A549 (cell line): ENCODE results near the gene PRDX5. TPM values are rescaled to one million over a fixed set of nuclear protein-coding genes. Genes with fewer than 3 reads are reported as not detected.

Experiments
- ATAC-seq, 2 experiments: fragments of 200-7000 bp in 1 of 2; fragments of >200 bp in 1 of 2; cut with Nextera tagmentation in 1 of 2; cut with Tn5 transposase in 1 of 2; 3 replicates each; pipeline versions ENCODE4 v1.8.0 to v1.9.1; 2018 to 2020; ENCODE audit warnings: mild to moderate bottlenecking in 1 of 2, moderate library complexity in 1 of 2
- CTCF ChIA-PET: fragments of 300-600 bp; sonication (Branson Sonifier 250); formaldehyde crosslinking; extraction: SDS; loops from one replicate; lab custom pipeline; 2021; ENCODE audit warnings: antibody characterized with exemption, inconsistent platforms; lab: Yijun Ruan, JAX
- POLR2A ChIA-PET: fragments of 350-600 bp; formaldehyde crosslinking; extraction: SDS; loops from one replicate; lab custom pipeline; 2021; ENCODE audit warnings: antibody characterized with exemption, inconsistent platforms; lab: Yijun Ruan, JAX
- DNase-seq, 2 experiments: peaks; one replicate each; pipeline versions ENCODE4 v3.0.0 to v3.0.0-alpha.2; 2011 to 2016; ENCODE audit warnings: low read depth in 1 of 2, low spot score in 1 of 2
- FAIRE-seq: peaks from 2 replicates; lab custom pipeline; 2011; peaks lifted over from hg19 to GRCh38; lab: Jason Lieb, UNC
- H3K27ac ChIP-seq, 2 experiments: fragments of >200 bp; sonication (Bioruptor Twin); formaldehyde crosslinking; 3 replicates each; pipeline ENCODE4 v1.5.1; 2016 to 2017
- H3K4me1 ChIP-seq: fragments of >200 bp; sonication (Bioruptor Twin); formaldehyde crosslinking; 3 replicates; pipeline ENCODE4 v1.6.1; 2016
- H3K4me2 ChIP-seq: fragments of >200 bp; sonication (Bioruptor Twin); formaldehyde crosslinking; 3 replicates; pipeline ENCODE4 v1.6.1; 2016
- H3K4me3 ChIP-seq: fragments of >200 bp; sonication (Bioruptor Twin); formaldehyde crosslinking; 3 replicates; pipeline ENCODE4 v1.5.1; 2016
- H3K9me3 ChIP-seq: fragments of >200 bp; sonication (Bioruptor Twin); formaldehyde crosslinking; 3 replicates; pipeline ENCODE4 v1.6.1; 2016
- ATOH8 ChIP-seq: fragments of 250-450 bp; sonication (Bioruptor Pico); IDR thresholded peaks from 2 replicates; pipeline ENCODE4 v1.5.0; 2020; ENCODE audit warnings: low read depth, mild to moderate bottlenecking, moderate library complexity
- BHLHE40 ChIP-seq: IDR thresholded peaks from 2 replicates; pipeline ENCODE4 v1.6.1; 2012; ENCODE audit warnings: low read depth, low read length, inconsistent platforms
- CHD2 ChIP-seq: fragments of 150-350 bp; IDR thresholded peaks from 2 replicates; pipeline ENCODE4 v1.6.1; 2014; ENCODE audit warnings: low read length; ENCODE audit not compliant: partially characterized antibody
- CTCF ChIP-seq: fragments of >200 bp; sonication (Bioruptor Twin); formaldehyde crosslinking; IDR thresholded peaks from 3 replicates; pipeline ENCODE4 v1.5.1; 2016
- E2F6 ChIP-seq: IDR thresholded peaks from 2 replicates; pipeline ENCODE4 v1.6.1; 2012; ENCODE audit warnings: low read depth, borderline replicate concordance
- ESRRA ChIP-seq: fragments of 150-350 bp; IDR thresholded peaks from 2 replicates; pipeline ENCODE4 v1.6.1; 2014; ENCODE audit warnings: mild to moderate bottlenecking, low read length, borderline replicate concordance
- FOSB ChIP-seq: fragments of 250-450 bp; sonication (Bioruptor Pico); IDR thresholded peaks from 2 replicates; pipeline ENCODE4 v1.5.0; 2020; ENCODE audit warnings: mild to moderate bottlenecking, moderate library complexity
- FOSL2 ChIP-seq, 2 experiments: fragments of 450-650 bp in 1 of 2; fragments of >200 bp in 1 of 2; sonication (Bioruptor Twin) in 1 of 2; formaldehyde crosslinking; IDR thresholded peaks; 2 replicates each; pipeline versions ENCODE4 v1.5.0 to v1.6.1; 2016 to 2020; ENCODE audit warnings: mild to moderate bottlenecking in 1 of 2, moderate library complexity in 1 of 2
- GATA3 ChIP-seq: IDR thresholded peaks from 2 replicates; pipeline ENCODE4 v1.6.1; 2012; ENCODE audit warnings: borderline replicate concordance
- HDAC2 ChIP-seq: fragments of 200-600 bp; sonication (generic); IDR thresholded peaks from 2 replicates; pipeline ENCODE4 v1.6.1; 2016
- HEYL ChIP-seq: fragments of 250-450 bp; sonication (Bioruptor Pico); IDR thresholded peaks from 2 replicates; pipeline ENCODE4 v1.8.0; 2021; ENCODE audit warnings: mild to moderate bottlenecking, moderate library complexity
- JUN ChIP-seq, 2 experiments: fragments of >200 bp; sonication (Bioruptor Twin); formaldehyde crosslinking; IDR thresholded peaks; 2 replicates in 1 of 2; 3 replicates in 1 of 2; pipeline ENCODE4 v1.6.1; 2016 to 2017
- JUNB ChIP-seq: fragments of >200 bp; sonication (Bioruptor Twin); formaldehyde crosslinking; IDR thresholded peaks from 2 replicates; pipeline ENCODE4 v1.6.1; 2016
- MAFK ChIP-seq: fragments of 450-650 bp; IDR thresholded peaks from 2 replicates; pipeline ENCODE4 v1.6.1; 2014; ENCODE audit not compliant: partially characterized antibody
- MAX ChIP-seq: IDR thresholded peaks from 2 replicates; pipeline ENCODE4 v1.6.1; 2012
- MAZ ChIP-seq: fragments of 150-350 bp; IDR thresholded peaks from 2 replicates; pipeline ENCODE4 v1.6.1; 2014; ENCODE audit warnings: antibody characterized with exemption, low read depth, low read length, borderline replicate concordance
- MYC ChIP-seq: IDR thresholded peaks from 2 replicates; pipeline ENCODE4 v1.6.1; 2012; ENCODE audit warnings: mild to moderate bottlenecking, inconsistent platforms, low read length, improper control_type of control experiment, borderline replicate concordance
- NFE2L2 ChIP-seq: fragments of 150-350 bp; conservative IDR thresholded peaks from 2 replicates; pipeline ENCODE4 v1.6.1; 2014; ENCODE audit warnings: low read length
- NPAS2 ChIP-seq: fragments of 250-450 bp; sonication (Bioruptor Pico); IDR thresholded peaks from 2 replicates; pipeline ENCODE4 v1.8.0; 2022; ENCODE audit warnings: mild to moderate bottlenecking, moderate library complexity, borderline replicate concordance
- PHF8 ChIP-seq: fragments of 200-600 bp; sonication (generic); IDR thresholded peaks from 2 replicates; pipeline ENCODE4 v1.6.1; 2016; ENCODE audit warnings: low read depth, mild to moderate bottlenecking, antibody characterized with exemption, moderate library complexity, borderline replicate concordance
- POLR2A ChIP-seq: IDR thresholded peaks from 2 replicates; pipeline ENCODE4 v1.6.1; 2012; ENCODE audit warnings: mild to moderate bottlenecking, low read length
- RAD21 ChIP-seq, 2 experiments: fragments of >200 bp in 1 of 2; sonication (Bioruptor Twin) in 1 of 2; formaldehyde crosslinking in 1 of 2; IDR thresholded peaks in 1 of 2; conservative IDR thresholded peaks in 1 of 2; 2 replicates in 1 of 2; 3 replicates in 1 of 2; pipeline ENCODE4 v1.6.1; 2012 to 2018; ENCODE audit warnings: inconsistent platforms in 1 of 2
- SMC3 ChIP-seq: fragments of >200 bp; sonication (Bioruptor Twin); formaldehyde crosslinking; IDR thresholded peaks from 3 replicates; pipeline ENCODE4 v1.6.1; 2018; ENCODE audit warnings: inconsistent platforms
- SREBF2 ChIP-seq: fragments of 450-650 bp; IDR thresholded peaks from 2 replicates; pipeline ENCODE4 v1.6.1; 2014; ENCODE audit warnings: mild to moderate bottlenecking, moderate library complexity
- USF2 ChIP-seq: fragments of 450-650 bp; IDR thresholded peaks from 2 replicates; pipeline ENCODE4 v1.6.1; 2014; ENCODE audit warnings: antibody characterized with exemption
- WGBS: methylation state at CpG from one replicate; pipeline ENCODE4 v1.1.6; 2017; ENCODE audit errors: missing lambda C conversion rate; 5-methylcytosine and 5-hydroxymethylcytosine counted together
- polyA plus RNA-seq, 4 experiments: library from polyadenylated mRNA; depleted of rRNA in 3 of 4; stranded (reverse); fragments of >200 nt; fragmentation: RNase III in 1 of 4; extraction: RNeasy Plus Mini Kit Qiagen cat#74134 plus additional on column Dnase treatment in 1 of 4; gene quantifications; 2 replicates in 3 of 4; 3 replicates in 1 of 4; pipeline ENCODE4 v1.2.3, GENCODE V29; 2011 to 2017

PRDX5 gene
- polyA plus RNA-seq, 2 of the 4 experiments (the other 2 are of a cell fraction) = 377 to 491 TPM

GRCh38 chr11:64304316-64305072 lies 13.4 kb upstream of the PRDX5 start:
- FAIRE-seq = no peak

More at GRCh38 chr11:64304316-64305072, 13.4 kb upstream of the PRDX5 start:
- peak; percentile 59 to 80 for ATAC-seq
- H3K27ac ChIP-seq = peak overlapping the region; percentile 79 to 92
- TF ChIP-seq ESRRA (peak; percentile 100), SMC3 (peak; percentile 67; the same call in 2 of the 3 replicates), HEYL (CRISPR knock-in tag) (no peak), HDAC2 (no peak), MYC (0 out of 2 replicates have a peak, but pooled peaks have one; percentile 25), CTCF (peak; percentile 88), FOSL2 (IDR thresholded peaks at IDR 0.05) (no peak), FOSL2 (CRISPR knock-in tag; IDR thresholded peaks at IDR 0.05) (peak; percentile 30; the same call in 1 of the 2 replicates), MAX (peak; percentile 87), PHF8 (peak; percentile 33; the same call in 1 of the 2 replicates), JUNB (no peak), NPAS2 (CRISPR knock-in tag) (peak; percentile 62), MAZ (no peak), BHLHE40 (peak; percentile 55; the same call in 1 of the 2 replicates), SREBF2 (no peak; the same call in 1 of the 2 replicates), GATA3 (no peak), MAFK (no peak), FOSB (no peak), E2F6 (0 out of 2 replicates have a peak, but pooled peaks have one; percentile 57), POLR2A (peak; percentile 42; the same call in 1 of the 2 replicates), CHD2 (no peak), JUN (IDR thresholded peaks at IDR 0.05) (0 out of 5 replicates have a peak, but pooled peaks have one; percentile 35 to 55), RAD21 (conservative IDR thresholded peaks at IDR 0.05 in 1 of 2, IDR thresholded peaks at IDR 0.05 in 1 of 2) (peak; percentile 53 to 56), USF2 (peak; percentile 67), NFE2L2 (no peak; the same call in 1 of the 2 replicates), ATOH8 (CRISPR knock-in tag) (no peak)
- TF ChIP-seq, all 56 proteins: peak for 14
- peak; percentile 94 to 96 for DNase-seq
- Histone ChIP-seq H3K9me3 (no peaks in the 10 kb centered on the region), H3K4me1 (peaks cover 20% of the 10 kb centered on the region), H3K4me3 (peak overlapping the region; percentile 53), H3K4me2 (peak overlapping the region; percentile 73)
- under 1% methylated on average over 42 of the region's 46 CpGs for WGBS
- ChIA-PET POLR2A (interaction anchor here (0.6 to 2.8 kb wide), 17 partner anchors 13 to 119 kb away, joined by 3 to 34 read pairs (median 4); partner anchors contain the start of genes BAD, GPR137, NUDT22 and PPP1R14B), CTCF (interaction anchor here (0.7 to 20.7 kb wide), 24 partner anchors 9 to 477 kb away, joined by 3 to 996 read pairs (median 6); partner anchors contain the start of genes BAD, CCDC88B, DNAJC4 and FERMT3)
